Endothelial cell of umbilical vein (primary cell): Measurements from ENCODE around the gene YWHAH. TPM values are rescaled to one million over a fixed set of nuclear protein-coding genes. Genes with fewer than 3 reads are reported as not detected.
A peak's percentile ranks its signal among the peaks of the same experiment; 100 is the strongest.

Experiments
- BruUV-seq: library from RNA; stranded (reverse); fragments of 400-500 nt; replicated peaks from 2 replicates; lab custom pipeline; 2021; lab: Mats Ljungman, UMichigan
- CTCF ChIA-PET: fragments of 300-600, 350-600 bp; sonication (Branson Sonifier 250); formaldehyde crosslinking; loops from one replicate; lab custom pipeline; 2021; ENCODE audit warnings: antibody characterized with exemption, inconsistent platforms; lab: Charles Lee
- POLR2A ChIA-PET: fragments of 300-600, 350-600 bp; sonication (Branson Sonifier 250); formaldehyde crosslinking; loops from one replicate; lab custom pipeline; 2021; ENCODE audit warnings: antibody characterized with exemption, inconsistent platforms; lab: Charles Lee
- DNase-seq: peaks from one replicate; pipeline ENCODE4 v3.0.0-alpha.2; 2011; ENCODE audit warnings: low read depth, low spot score
- FAIRE-seq: peaks from 2 replicates; lab custom pipeline; 2011; peaks lifted over from hg19 to GRCh38; lab: Jason Lieb, UNC
- H2AFZ ChIP-seq: 2 replicates; pipeline ENCODE4 v1.6.0; 2012; ENCODE audit warnings: low read depth, low read length, control low read depth, inconsistent platforms
- H3K27ac ChIP-seq: 2 replicates; pipeline ENCODE4 v1.5.1; 2011; ENCODE audit warnings: low read depth, mild to moderate bottlenecking, control low read depth, low read length, moderate library complexity; ENCODE audit not compliant: insufficient read depth
- H3K27me3 ChIP-seq, 2 experiments: 2 replicates each; pipeline versions ENCODE4 v1.6.0 to v1.6.1; 2011; ENCODE audit warnings: low read length in 2 of 2, mixed read lengths in 1 of 2; ENCODE audit not compliant: control insufficient read depth in 2 of 2, insufficient read depth in 2 of 2
- H3K36me3 ChIP-seq, 2 experiments: 2 replicates in 1 of 2; 3 replicates in 1 of 2; pipeline ENCODE4 v1.5.1; 2011; ENCODE audit warnings: low read length in 2 of 2, mild to moderate bottlenecking in 1 of 2, moderate library complexity in 1 of 2; ENCODE audit not compliant: control insufficient read depth in 2 of 2, insufficient read depth in 2 of 2; ENCODE audit errors: extremely low read depth in 1 of 2
- H3K4me1 ChIP-seq: 3 replicates; pipeline ENCODE4 v1.5.1; 2011; ENCODE audit warnings: mild to moderate bottlenecking, low read length; ENCODE audit not compliant: control insufficient read depth, insufficient read depth; ENCODE audit errors: extremely low read depth
- H3K4me2 ChIP-seq: 2 replicates; pipeline ENCODE4 v1.6.1; 2011; ENCODE audit warnings: low read length, control low read depth, mixed read lengths; ENCODE audit not compliant: insufficient read depth
- H3K4me3 ChIP-seq, 3 experiments: fragments of 200-600 bp in 1 of 3; sonication (generic), shearing (Covaris generic) in 1 of 3; replicated peaks in 1 of 3; 2 replicates each; pipeline ENCODE4 v1.5.1; 2011 to 2016; ENCODE audit warnings: control low read depth in 3 of 3, low read length in 3 of 3, mild to moderate bottlenecking in 2 of 3, inconsistent platforms in 1 of 3, low read depth in 1 of 3, moderate library complexity in 1 of 3; ENCODE audit not compliant: insufficient read depth in 1 of 3
- H3K79me2 ChIP-seq: 2 replicates; pipeline ENCODE4 v1.6.0; 2012; ENCODE audit warnings: low read length, inconsistent platforms; ENCODE audit not compliant: control insufficient read depth, insufficient read depth
- H3K9ac ChIP-seq: replicated peaks from 2 replicates; pipeline ENCODE3; 2011; ENCODE audit warnings: low read length, control low read depth; ENCODE audit not compliant: insufficient read depth; ENCODE audit errors: extremely low read depth
- H3K9me1 ChIP-seq: replicated peaks from 3 replicates; pipeline ENCODE4 v1.6.0; 2011; ENCODE audit warnings: mild to moderate bottlenecking, low read length; ENCODE audit not compliant: control insufficient read depth, insufficient read depth; ENCODE audit errors: extremely low read depth
- H3K9me3 ChIP-seq: replicated peaks from 2 replicates; pipeline ENCODE4 v1.5.1; 2012; ENCODE audit warnings: low read length, inconsistent platforms; ENCODE audit not compliant: control insufficient read depth, insufficient read depth
- H4K20me1 ChIP-seq: replicated peaks from 2 replicates; pipeline ENCODE3; 2011; ENCODE audit warnings: mild to moderate bottlenecking, low read length; ENCODE audit not compliant: control insufficient read depth, insufficient read depth; ENCODE audit errors: extremely low read depth
- CTCF ChIP-seq, 2 donors: IDR thresholded peaks; 1 replicate in 1 of 2; 2 replicates in 1 of 2; pipeline ENCODE4 v1.5.1; 2011; ENCODE audit warnings: low read length in 2 of 2, mild to moderate bottlenecking in 2 of 2, moderate library complexity in 2 of 2, control low read depth in 1 of 2, inconsistent platforms in 1 of 2, low read depth in 1 of 2; ENCODE audit not compliant: insufficient read depth in 1 of 2; ENCODE audit errors: extremely low read depth in 1 of 2
- EZH2 ChIP-seq: IDR thresholded peaks from 2 replicates; pipeline ENCODE4 v1.6.1; 2012; ENCODE audit warnings: borderline replicate concordance, low read depth, mild to moderate bottlenecking, moderate library complexity, low read length, inconsistent platforms; ENCODE audit not compliant: severe bottlenecking
- JUN ChIP-seq: IDR thresholded peaks from 2 replicates; pipeline ENCODE4 v1.6.1; 2011; ENCODE audit warnings: borderline replicate concordance, low read depth; ENCODE audit not compliant: insufficient read length, insufficient read depth
- MAX ChIP-seq: IDR thresholded peaks from 2 replicates; pipeline ENCODE4 v1.6.1; 2011; ENCODE audit not compliant: insufficient read depth, insufficient read length
- MYC ChIP-seq: IDR thresholded peaks from one replicate; pipeline ENCODE4 v1.6.1; 2011; ENCODE audit warnings: mild to moderate bottlenecking, low read depth, low read length
- POLR2A ChIP-seq: IDR thresholded peaks from 2 replicates; pipeline ENCODE4 v1.6.1; 2012; ENCODE audit warnings: low read depth, mild to moderate bottlenecking, control low read depth, low read length
- dilution Hi-C: fragments of 300-500 bp; cut with MboI; formaldehyde crosslinking; loops from one replicate; pipeline ENCODE4 v1.15.0; 2019; ENCODE audit warnings: low sequenced_read_pairs; ENCODE audit not compliant: extremely low pct_ligation_motif_present
- intact Hi-C: fragments of 100-400 bp; cut with micrococcal nuclease; formaldehyde crosslinking; loops from one replicate; pipeline ENCODE4 v1.10.0; 2022
- polyA plus RNA-seq, 4 experiments: library from polyadenylated mRNA; depleted of rRNA in 3 of 4; stranded (reverse) in 3 of 4; unstranded in 1 of 4; fragments of >200 nt; gene quantifications; 2 replicates each; pipeline versions ENCODE4 v1.2.1 to v1.2.3, GENCODE V29; 2011 to 2012; ENCODE audit warnings: missing spikeins in 1 of 4
- total RNA-seq: library from RNA; stranded (reverse); gene quantifications from 2 replicates; pipeline ENCODE4 v1.2.3, GENCODE V29; 2021

YWHAH gene
- total and polyA plus RNA-seq, 2 donors (not counting 3 experiments of a cell fraction or from before 2014, with no cell fraction given), result 73.6 to 170 TPM

DNA sequence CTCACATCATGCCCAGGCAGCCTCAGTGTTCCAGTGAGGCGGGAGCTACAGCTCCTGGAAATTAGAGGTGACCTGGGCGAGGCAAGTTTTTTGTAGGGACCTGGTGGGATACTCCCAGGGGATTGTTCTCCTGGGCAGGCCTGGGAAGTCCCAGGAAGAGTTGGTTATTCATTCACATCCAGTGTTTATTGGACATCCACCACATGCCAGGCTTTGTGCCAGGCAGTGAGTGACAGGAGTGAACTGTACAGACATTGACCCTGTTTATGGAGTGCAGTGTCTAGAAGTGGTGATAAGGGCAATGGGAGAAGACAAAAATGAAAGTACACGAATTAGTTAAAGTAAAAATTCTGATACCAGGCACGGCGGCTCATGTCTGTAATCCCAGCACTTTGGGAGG lies 29.4 kb downstream of the YWHAH start:
- BruUV-seq, result no TSS peak
- Histone ChIP-seq H4K20me1 (no peaks in the 10 kb centered on the region), H3K9ac (no peak overlapping the region), H3K4me2 (no peak overlapping the region), H3K36me3 (no peaks in the 10 kb centered on the region), H3K27me3 (no peaks in the 10 kb centered on the region), H2AFZ (no peak overlapping the region), H3K9me1 (no peaks in the 10 kb centered on the region), H3K27ac (no peak overlapping the region), H3K4me1 (peaks cover 6% of the 10 kb centered on the region), H3K4me3 (no peak overlapping the region), H3K9me3 (no peaks in the 10 kb centered on the region), H3K79me2 (no peaks in the 10 kb centered on the region)
- DNase-seq (no peak), FAIRE-seq (no peak)
- POLR2A ChIA-PET, result no interaction called here
- CTCF ChIA-PET, result interaction anchor here (5.6 kb wide), 1 partner anchor 307 kb away, joined by 90 read pairs; no protein-coding TSS in a partner anchor
- dilution Hi-C loops (no loop called here), intact Hi-C loops (no loop called here)
- TF ChIP-seq POLR2A, result no peak
- no peak for TF ChIP-seq MAX
- no peak for TF ChIP-seq JUN
- no peak for TF ChIP-seq EZH2

DNA sequence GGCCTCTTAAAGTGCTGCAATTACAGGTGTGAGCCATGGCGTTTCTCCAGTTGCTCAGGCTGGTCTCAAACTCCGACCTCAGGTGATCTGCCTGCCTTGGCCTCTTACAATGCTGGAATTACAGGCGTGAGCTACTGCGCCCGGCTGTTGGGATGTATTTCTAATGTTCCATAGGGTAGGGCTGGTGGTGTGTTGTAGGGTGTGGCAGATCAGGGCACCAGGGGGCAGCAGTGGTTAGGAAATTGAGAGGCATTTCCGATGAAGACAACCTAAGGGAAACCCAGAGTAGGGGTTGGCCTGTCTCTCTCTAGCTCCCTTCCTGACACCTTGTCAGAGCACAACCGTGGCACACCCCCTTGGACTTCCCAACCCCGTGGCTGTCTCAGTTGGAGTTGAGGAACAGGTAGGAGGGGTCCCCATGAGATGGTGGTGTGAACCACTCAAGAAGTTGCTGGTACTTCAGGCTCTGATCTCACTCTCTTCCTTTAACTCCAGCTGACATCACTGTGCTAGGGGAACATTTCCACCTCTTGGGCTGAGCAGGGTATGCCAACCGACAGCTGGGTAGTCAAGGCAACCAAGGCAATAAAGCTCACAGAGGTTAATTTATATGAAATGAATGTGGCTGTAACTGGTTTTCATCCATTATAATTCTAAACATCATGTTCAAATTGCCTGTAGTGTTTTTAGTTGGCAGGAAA lies 33.0 kb downstream of the YWHAH start:
- BruUV-seq, result no TSS peak
- H3K4me3 ChIP-seq, result no peak overlapping the region
- H3K4me2 ChIP-seq, result no peak overlapping the region
- no peaks in the 10 kb centered on the region for H3K9me3 ChIP-seq
- H3K36me3 ChIP-seq, result no peaks in the 10 kb centered on the region
- ChIA-PET CTCF (interaction anchor here (0.7 to 6.4 kb wide), 14 partner anchors 14 to 497 kb away, joined by 3 to 63 read pairs (median 4); partner anchors contain the start of gene FBXO7), POLR2A (interaction anchor here (0.6 kb wide), 1 partner anchor 20 kb away, joined by 3 read pairs; no protein-coding TSS in a partner anchor)
- H3K9ac ChIP-seq, result no peak overlapping the region
- no peaks in the 10 kb centered on the region for H3K4me1 ChIP-seq
- H3K9me1 ChIP-seq, result no peaks in the 10 kb centered on the region
- DNase-seq, result peak; percentile 48
- TF ChIP-seq CTCF (IDR thresholded peaks at IDR 0.05; ENCODE audit: extremely low read depth in 1 of 2, insufficient read depth in 1 of 2, low read depth in 1 of 2, low read length in 2 of 2) (peak; percentile 72 to 74), MYC (no peak)
- H3K27ac ChIP-seq, result no peak overlapping the region
- no peaks in the 10 kb centered on the region for H3K79me2 ChIP-seq
- no peaks in the 10 kb centered on the region for H4K20me1 ChIP-seq
- FAIRE-seq, result peak; percentile 76
- H3K27me3 ChIP-seq, result no peaks in the 10 kb centered on the region
- intact Hi-C loops (loop anchor here (1.0 to 5.0 kb wide), 7 partner anchors 104 to 542 kb away; partner anchors contain the start of gene RFPL2), dilution Hi-C loops (no loop called here)
- no peak overlapping the region for H2AFZ ChIP-seq
